NCI-H146 treated with DMSO at 0.1 percent for 48 hours (cell line): ENCODE results near the gene FBXL5.

ENCODE experiments used
- DNase-seq: peaks from one replicate; lab custom pipeline; 2025; ENCODE audit not compliant: unreplicated experiment; lab: John Stamatoyannopoulos, UW

FBXL5 gene

GRCh38 chr4:15562623-15563022, 92.5 kb downstream of the FBXL5 start:
- DNase-seq, result no peak

- DNase-seq, result no peak
Measured at GRCh38 chr4:15562114-15562513, 93.0 kb downstream of the FBXL5 start.

GRCh38 chr4:15558561-15558960, 96.6 kb downstream of the FBXL5 start:
- DNase-seq, result no peak

GRCh38 chr4:15557786-15558550, 97.2 kb downstream of the FBXL5 start:
- no peak for DNase-seq

GRCh38 chr4:15556511-15557092, 98.6 kb downstream of the FBXL5 start:
- no peak for DNase-seq
